BLaER1 (cell line): Measurements from ENCODE around the gene TRMT61B.
A peak's percentile ranks its signal among the peaks of the same experiment; 100 is the strongest.

Experiments
- H3K27ac ChIP-seq: shearing (Covaris generic); formaldehyde crosslinking; 2 replicates; pipeline ENCODE4 v1.8.1; 2022
- H3K27me3 ChIP-seq: shearing (Covaris generic); formaldehyde crosslinking; 2 replicates; pipeline ENCODE4 v1.8.1; 2022
- H3K36me3 ChIP-seq: shearing (Covaris generic); formaldehyde crosslinking; 2 replicates; pipeline ENCODE4 v1.8.1; 2022
- H3K4me1 ChIP-seq: shearing (Covaris generic); formaldehyde crosslinking; 2 replicates; pipeline ENCODE4 v1.8.1; 2022
- H3K4me2 ChIP-seq: shearing (Covaris generic); formaldehyde crosslinking; 2 replicates; pipeline ENCODE4 v1.8.1; 2022
- H3K4me3 ChIP-seq: shearing (Covaris generic); formaldehyde crosslinking; 2 replicates; pipeline ENCODE4 v1.8.1; 2022
- H3K9ac ChIP-seq: shearing (Covaris generic); formaldehyde crosslinking; 2 replicates; pipeline ENCODE4 v1.8.1; 2022
- H3K9me3 ChIP-seq: shearing (Covaris generic); formaldehyde crosslinking; 2 replicates; pipeline ENCODE4 v1.8.1; 2022
- H4K20me1 ChIP-seq: shearing (Covaris generic); formaldehyde crosslinking; 2 replicates; pipeline ENCODE4 v1.8.1; 2022
- Cebpa-rat ChIP-seq: shearing (Covaris generic); IDR thresholded peaks from 2 replicates; pipeline ENCODE4 v1.8.1; 2022

The TRMT61B gene

DNA sequence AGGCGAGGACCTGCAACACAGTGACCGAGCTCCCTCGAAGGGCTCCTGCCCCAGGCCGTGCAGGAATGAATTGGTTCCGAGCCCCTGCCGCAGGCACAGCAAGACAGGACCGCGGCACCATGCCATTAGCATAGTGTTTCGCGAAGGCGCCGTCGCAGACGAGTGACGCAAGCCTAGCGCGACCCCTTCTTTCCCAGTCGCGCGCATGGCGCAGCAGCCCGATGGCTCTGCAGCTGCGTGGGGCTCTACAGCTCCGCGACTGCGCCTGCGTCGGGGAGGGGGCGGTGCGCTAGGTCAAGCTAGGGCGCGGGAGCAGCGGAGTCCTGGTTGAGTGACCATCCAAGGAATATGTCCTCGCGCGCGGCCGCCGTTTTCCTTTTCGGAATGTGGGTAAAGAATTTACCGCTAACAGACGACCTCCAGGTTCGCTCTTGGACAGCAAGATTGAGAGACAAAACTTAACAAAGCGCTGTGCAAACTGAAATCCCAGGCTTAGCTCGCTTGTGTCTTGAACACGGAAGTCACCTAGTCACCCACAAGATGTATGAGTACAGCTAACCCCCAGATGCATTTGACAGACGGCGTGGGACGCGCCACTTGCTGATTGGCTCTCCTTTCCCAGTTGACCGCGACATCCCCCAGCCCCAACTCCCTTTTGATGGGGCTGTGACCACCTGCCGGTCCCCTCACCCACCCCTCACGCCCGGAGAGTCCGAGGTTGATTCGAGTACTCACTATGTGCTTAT is at the start of gene TRMT61B:
Gene TRMT61B (minus strand): TSS at position 164 of the 746 bp plus-strand sequence. CDS start 32 bp downstream, at position 132.
- Histone ChIP-seq H3K4me1 (peaks cover 40% of the 10 kb centered on the region), H3K36me3 (peaks cover 17% of the 10 kb centered on the region), H3K27ac (peak within 1 kb of the TSS; percentile 68), H3K4me3 (peak within 1 kb of the TSS; percentile 77), H3K9me3 (no peaks in the 10 kb centered on the region), H4K20me1 (peaks cover 35% of the 10 kb centered on the region), H3K27me3 (no peaks in the 10 kb centered on the region), H3K4me2 (peak within 1 kb of the TSS; percentile 94), H3K9ac (peak within 1 kb of the TSS; percentile 86)
- no peak for TF ChIP-seq Cebpa-rat

DNA sequence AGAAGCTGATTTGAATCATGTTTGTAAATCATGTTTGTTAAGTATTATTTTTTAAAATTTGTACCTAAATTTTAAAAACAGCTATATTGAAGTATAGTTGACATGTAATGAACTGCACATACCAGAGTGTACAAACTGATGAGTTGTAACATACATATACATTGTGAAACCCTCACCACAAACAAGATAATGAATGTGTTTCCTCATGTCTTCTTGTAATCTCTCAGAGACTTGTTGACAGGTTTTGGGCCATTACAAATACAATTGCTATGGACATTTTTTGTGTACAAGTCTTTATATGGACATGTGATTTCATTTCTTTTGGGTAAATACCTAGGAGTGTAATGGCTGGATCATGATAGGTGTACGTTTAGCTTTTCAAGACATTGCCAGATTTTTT is 45.8 kb upstream of the TRMT61B start:
- H3K4me1 ChIP-seq, result no peaks in the 10 kb centered on the region
- H3K36me3 ChIP-seq, result peaks cover 99% of the 10 kb centered on the region
- no peak for TF ChIP-seq Cebpa-rat
- no peaks in the 10 kb centered on the region for H3K27me3 ChIP-seq
- H3K27ac ChIP-seq, result no peak overlapping the region
- H3K9ac ChIP-seq, result no peak overlapping the region
- H3K4me2 ChIP-seq, result no peak overlapping the region
- H4K20me1 ChIP-seq, result peaks cover 99% of the 10 kb centered on the region
- no peaks in the 10 kb centered on the region for H3K9me3 ChIP-seq
- no peak overlapping the region for H3K4me3 ChIP-seq

DNA sequence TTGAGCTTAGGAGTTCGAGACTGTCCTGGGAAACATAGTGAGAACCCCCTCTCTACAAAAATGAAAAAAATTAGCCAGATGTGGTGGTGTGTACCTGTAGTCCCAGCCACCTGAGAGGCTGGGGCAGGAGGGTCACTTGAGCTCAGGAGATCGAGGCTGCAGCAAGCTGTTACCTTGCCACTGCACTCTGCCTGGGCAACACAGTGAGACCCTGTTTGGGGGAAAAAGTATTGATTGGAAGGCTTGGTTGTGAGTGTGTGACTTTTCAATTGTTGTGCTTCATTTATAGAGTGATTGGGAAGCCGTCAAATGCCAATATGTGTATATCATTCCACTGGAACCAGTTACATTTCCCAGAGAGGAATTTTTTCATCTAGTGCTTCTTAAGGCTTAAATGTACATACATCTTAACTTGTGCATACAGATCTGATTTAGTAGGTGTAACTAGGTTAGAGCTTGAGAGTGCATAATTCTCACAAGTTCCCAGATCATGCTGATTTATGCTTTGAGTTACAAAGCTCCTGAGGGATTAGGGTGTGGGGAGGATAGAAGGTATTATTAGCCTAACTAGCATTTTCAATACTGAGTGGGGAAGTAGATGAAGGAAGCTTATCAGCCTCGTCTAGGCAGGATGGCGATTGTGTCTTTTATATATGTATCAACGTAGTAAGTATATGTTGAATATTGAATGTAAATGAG is 39.7 kb upstream of the TRMT61B start:
- Histone ChIP-seq H3K9ac (no peak overlapping the region), H3K27ac (no peak overlapping the region), H3K36me3 (peaks cover 99% of the 10 kb centered on the region), H3K9me3 (no peaks in the 10 kb centered on the region), H3K27me3 (no peaks in the 10 kb centered on the region), H3K4me1 (no peaks in the 10 kb centered on the region), H3K4me2 (no peak overlapping the region), H3K4me3 (no peak overlapping the region), H4K20me1 (peaks cover 100% of the 10 kb centered on the region)
- no peak for TF ChIP-seq Cebpa-rat

DNA sequence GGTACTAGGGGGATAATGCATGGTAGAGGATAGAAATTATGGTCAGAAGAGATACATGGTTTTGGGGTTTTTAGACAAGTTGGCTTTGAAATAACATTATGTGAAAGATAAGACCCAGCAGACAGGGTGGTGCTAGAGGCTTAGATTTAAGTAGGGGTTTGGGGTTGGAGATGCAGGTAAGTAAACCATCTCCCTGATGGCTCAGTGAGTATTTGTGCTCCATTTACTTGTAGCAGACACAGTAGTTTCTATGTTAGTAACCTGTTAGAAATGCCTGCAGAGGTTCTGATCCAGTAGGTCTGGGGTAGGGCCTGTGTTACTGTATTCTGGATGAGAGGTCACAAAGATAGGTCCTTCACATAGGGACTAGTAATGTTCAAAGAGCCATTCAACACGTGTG is 38.1 kb upstream of the TRMT61B start:
- Histone ChIP-seq H3K4me3 (no peak overlapping the region), H3K9ac (no peak overlapping the region), H3K4me1 (peaks cover 7% of the 10 kb centered on the region; the same call in 1 of the 2 replicates), H4K20me1 (peaks cover 100% of the 10 kb centered on the region), H3K27me3 (no peaks in the 10 kb centered on the region), H3K36me3 (peaks cover 97% of the 10 kb centered on the region), H3K27ac (no peak overlapping the region), H3K9me3 (no peaks in the 10 kb centered on the region), H3K4me2 (no peak overlapping the region)
- no peak for TF ChIP-seq Cebpa-rat

DNA sequence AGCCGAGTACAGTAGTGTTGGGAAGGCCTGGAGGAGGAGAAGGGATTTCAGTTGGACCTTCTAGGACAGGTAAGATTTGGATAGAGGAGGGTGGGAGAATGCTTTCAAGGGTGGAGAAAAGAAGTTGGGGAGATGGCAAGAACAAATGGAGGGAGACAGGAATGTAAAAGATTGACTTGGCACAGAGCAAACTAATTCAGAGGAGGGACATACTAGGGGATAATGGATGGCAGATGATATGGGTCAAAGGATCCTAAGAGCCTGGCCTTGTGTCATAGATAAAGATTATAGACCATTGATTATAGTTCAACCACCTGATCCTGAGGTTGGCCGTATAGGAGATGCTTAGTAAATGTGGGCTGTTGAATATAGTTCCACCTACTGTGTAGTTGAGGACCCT is 36.7 kb upstream of the TRMT61B start:
- Histone ChIP-seq H4K20me1 (peaks cover 100% of the 10 kb centered on the region), H3K27ac (no peak overlapping the region), H3K9me3 (no peaks in the 10 kb centered on the region), H3K9ac (no peak overlapping the region), H3K36me3 (peaks cover 97% of the 10 kb centered on the region), H3K27me3 (no peaks in the 10 kb centered on the region), H3K4me2 (no peak overlapping the region), H3K4me3 (no peak overlapping the region), H3K4me1 (peaks cover 7% of the 10 kb centered on the region; the same call in 1 of the 2 replicates)
- no peak for TF ChIP-seq Cebpa-rat

DNA sequence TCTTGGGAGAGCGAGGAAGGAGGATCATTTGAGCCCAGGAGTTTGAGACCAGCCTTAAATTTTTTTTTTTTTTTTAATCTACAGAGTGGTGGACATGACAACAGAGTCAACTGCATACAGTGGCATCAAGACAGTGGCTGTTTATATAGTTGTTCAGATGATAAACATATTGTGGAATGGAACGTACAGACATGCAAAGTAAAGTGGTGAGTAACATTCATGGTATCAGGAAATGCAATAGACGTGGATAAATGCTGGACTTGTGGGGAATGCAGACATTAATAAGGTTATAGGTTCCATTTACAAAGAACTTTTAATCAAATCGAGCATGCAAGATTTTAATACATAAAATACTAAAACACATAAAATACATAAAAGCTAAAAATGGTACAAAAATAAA is 36.3 kb upstream of the TRMT61B start:
- Histone ChIP-seq H3K4me3 (no peak overlapping the region), H3K4me1 (peaks cover 7% of the 10 kb centered on the region; the same call in 1 of the 2 replicates), H3K27me3 (no peaks in the 10 kb centered on the region), H3K9ac (no peak overlapping the region), H3K36me3 (peaks cover 97% of the 10 kb centered on the region), H3K27ac (no peak overlapping the region), H4K20me1 (peaks cover 100% of the 10 kb centered on the region), H3K9me3 (no peaks in the 10 kb centered on the region), H3K4me2 (no peak overlapping the region)
- no peak for TF ChIP-seq Cebpa-rat

DNA sequence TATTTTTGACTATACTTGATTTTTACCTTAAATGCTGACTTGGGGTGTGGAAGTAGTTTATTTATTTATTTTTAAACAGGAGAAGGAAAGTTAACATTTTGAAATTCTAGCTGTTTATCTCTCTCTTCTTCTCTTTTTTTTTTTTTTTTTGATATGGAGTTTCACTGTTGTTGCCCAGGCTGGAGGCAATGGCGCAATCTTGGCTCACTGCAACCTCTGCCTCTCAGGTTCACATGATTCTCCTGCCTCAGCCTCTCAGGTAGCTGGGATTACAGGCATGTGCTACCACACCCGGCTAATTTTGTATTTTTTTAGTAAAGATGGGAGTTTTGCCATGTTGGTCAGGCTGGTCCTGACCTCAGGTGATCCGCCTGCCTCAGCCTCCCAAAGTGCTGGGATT is 35.4 kb upstream of the TRMT61B start:
- TF ChIP-seq Cebpa-rat, result no peak
- no peak overlapping the region for H3K4me2 ChIP-seq
- H3K27me3 ChIP-seq, result no peaks in the 10 kb centered on the region
- peaks cover 95% of the 10 kb centered on the region for H3K36me3 ChIP-seq
- peaks cover 100% of the 10 kb centered on the region for H4K20me1 ChIP-seq
- peaks cover 11% of the 10 kb centered on the region; the same call in 1 of the 2 replicates for H3K4me1 ChIP-seq
- H3K4me3 ChIP-seq, result no peak overlapping the region
- no peak overlapping the region for H3K27ac ChIP-seq
- H3K9ac ChIP-seq, result no peak overlapping the region
- H3K9me3 ChIP-seq, result no peaks in the 10 kb centered on the region

DNA sequence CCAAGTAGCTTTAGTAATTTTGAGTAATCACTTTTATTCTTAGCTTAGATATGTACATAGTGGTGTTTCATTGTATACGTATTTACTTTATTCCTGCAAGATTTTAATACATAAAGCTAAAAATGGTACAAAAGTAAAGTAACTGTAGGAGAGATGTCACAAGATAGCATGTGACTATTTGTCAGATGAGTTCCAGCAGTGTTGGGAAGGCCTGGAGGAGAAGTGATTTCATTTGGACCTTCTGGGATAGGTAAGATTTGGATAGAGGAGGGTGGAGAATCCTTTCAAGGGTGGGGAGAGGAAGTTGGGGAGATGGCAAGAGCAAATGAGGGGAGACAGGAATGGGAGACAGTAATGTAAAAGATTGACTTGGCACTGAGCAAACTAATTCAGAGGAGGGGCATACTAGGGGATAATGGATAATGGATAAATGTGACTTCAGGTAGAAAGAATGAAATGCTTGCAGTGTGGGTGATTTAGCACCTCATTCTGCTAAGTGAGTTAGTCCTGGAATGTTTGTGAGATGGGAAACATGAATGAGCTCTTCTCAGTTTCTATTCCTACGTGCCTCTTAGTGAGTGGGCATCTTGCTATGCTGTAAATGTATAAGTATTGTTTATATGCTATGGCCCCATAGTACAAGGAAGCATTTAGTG is 34.8 kb upstream of the TRMT61B start:
- no peak overlapping the region for H3K4me2 ChIP-seq
- no peak overlapping the region for H3K4me3 ChIP-seq
- H4K20me1 ChIP-seq, result peaks cover 100% of the 10 kb centered on the region
- H3K4me1 ChIP-seq, result peaks cover 11% of the 10 kb centered on the region; the same call in 1 of the 2 replicates
- TF ChIP-seq Cebpa-rat, result no peak
- no peaks in the 10 kb centered on the region for H3K9me3 ChIP-seq
- peaks cover 89% of the 10 kb centered on the region for H3K36me3 ChIP-seq
- H3K27ac ChIP-seq, result no peak overlapping the region
- H3K27me3 ChIP-seq, result no peaks in the 10 kb centered on the region
- no peak overlapping the region for H3K9ac ChIP-seq

DNA sequence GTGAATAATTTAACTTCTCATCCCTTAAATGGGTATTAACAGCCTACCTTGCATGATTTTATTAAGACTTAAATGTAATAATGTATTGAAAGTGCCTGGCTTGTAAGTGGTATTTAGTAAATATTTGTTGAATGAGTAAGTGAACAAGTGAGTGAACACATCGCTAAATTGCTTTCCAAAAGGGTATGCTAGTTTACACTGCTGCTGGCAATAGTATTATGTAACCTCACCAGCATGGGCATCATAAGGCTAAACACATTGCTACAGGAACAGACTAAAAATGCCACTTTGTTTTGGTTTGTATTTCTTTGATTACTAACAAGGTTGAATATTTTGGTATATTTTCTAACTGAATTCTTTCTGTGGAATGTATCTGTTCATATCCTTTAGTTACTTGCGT is 34.2 kb upstream of the TRMT61B start:
- no peak for TF ChIP-seq Cebpa-rat
- H3K9me3 ChIP-seq, result no peaks in the 10 kb centered on the region
- no peak overlapping the region for H3K27ac ChIP-seq
- peaks cover 12% of the 10 kb centered on the region; the same call in 1 of the 2 replicates for H3K4me1 ChIP-seq
- peaks cover 100% of the 10 kb centered on the region for H4K20me1 ChIP-seq
- no peak overlapping the region for H3K9ac ChIP-seq
- H3K4me2 ChIP-seq, result no peak overlapping the region
- H3K36me3 ChIP-seq, result peaks cover 83% of the 10 kb centered on the region
- H3K27me3 ChIP-seq, result no peaks in the 10 kb centered on the region
- no peak overlapping the region for H3K4me3 ChIP-seq

DNA sequence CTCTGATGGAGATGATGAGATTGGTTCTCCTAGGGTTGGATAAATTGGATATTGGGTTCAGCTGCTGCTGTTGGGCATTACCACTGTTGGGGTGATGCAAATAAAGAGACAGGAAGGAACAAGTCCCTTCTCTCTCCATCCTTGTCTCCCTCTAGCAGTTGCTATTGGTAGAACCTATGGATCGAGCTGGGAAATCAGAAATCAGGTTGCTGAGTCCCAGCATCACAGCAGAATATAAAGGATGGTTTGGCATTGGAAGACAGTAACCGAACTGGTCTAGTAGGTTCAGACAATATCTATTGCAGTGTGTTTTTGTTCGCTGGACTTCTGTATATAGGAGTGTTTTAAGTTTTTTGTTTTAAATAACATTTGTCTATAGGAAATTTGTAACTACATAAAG is 32.5 kb upstream of the TRMT61B start:
- Histone ChIP-seq H3K9ac (no peak overlapping the region), H3K4me2 (no peak overlapping the region), H3K27me3 (no peaks in the 10 kb centered on the region), H3K4me1 (peaks cover 29% of the 10 kb centered on the region), H4K20me1 (peaks cover 100% of the 10 kb centered on the region), H3K4me3 (no peak overlapping the region), H3K27ac (no peak overlapping the region), H3K36me3 (peaks cover 66% of the 10 kb centered on the region), H3K9me3 (no peaks in the 10 kb centered on the region)
- no peak for TF ChIP-seq Cebpa-rat
